ENCODE results near the gene ZCCHC12.

DNA sequence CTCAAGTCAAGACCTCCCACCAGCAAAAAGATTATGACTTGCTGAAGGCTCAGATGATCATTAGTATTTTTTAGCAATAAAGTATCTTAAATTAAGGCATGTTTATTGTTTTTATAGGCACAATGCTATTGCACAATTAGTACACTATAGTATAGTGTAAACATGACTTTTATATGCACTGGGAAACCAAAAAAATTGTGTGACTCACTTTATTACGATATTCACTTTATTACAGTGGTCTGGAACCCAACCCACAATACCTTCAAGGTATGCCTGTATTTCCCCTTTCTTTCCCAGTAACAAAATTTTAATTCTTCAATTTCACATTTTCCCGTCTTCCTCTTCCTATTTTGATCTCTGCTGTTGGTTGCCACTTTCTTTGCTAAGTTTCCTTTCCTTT is 37.7 kb downstream of the ZCCHC12 start:
- TF ChIP-seq, protein P1, sequence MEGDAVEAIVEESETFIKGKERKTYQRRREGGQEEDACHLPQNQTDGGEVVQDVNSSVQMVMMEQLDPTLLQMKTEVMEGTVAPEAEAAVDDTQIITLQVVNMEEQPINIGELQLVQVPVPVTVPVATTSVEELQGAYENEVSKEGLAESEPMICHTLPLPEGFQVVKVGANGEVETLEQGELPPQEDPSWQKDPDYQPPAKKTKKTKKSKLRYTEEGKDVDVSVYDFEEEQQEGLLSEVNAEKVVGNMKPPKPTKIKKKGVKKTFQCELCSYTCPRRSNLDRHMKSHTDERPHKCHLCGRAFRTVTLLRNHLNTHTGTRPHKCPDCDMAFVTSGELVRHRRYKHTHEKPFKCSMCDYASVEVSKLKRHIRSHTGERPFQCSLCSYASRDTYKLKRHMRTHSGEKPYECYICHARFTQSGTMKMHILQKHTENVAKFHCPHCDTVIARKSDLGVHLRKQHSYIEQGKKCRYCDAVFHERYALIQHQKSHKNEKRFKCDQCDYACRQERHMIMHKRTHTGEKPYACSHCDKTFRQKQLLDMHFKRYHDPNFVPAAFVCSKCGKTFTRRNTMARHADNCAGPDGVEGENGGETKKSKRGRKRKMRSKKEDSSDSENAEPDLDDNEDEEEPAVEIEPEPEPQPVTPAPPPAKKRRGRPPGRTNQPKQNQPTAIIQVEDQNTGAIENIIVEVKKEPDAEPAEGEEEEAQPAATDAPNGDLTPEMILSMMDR (IDR thresholded peaks at IDR 0.05) = no peak
- TF ChIP-seq RORB (CRISPR knock-in tag; IDR thresholded peaks at IDR 0.05) (no peak), FOXJ3 (CRISPR knock-in tag; IDR thresholded peaks at IDR 0.05; ENCODE audit: borderline replicate concordance) (no peak), MYBL2 (CRISPR knock-in tag; IDR thresholded peaks at IDR 0.05) (no peak), ELF4 (CRISPR knock-in tag; IDR thresholded peaks at IDR 0.05; ENCODE audit: low read depth) (no peak)
- TF ChIP-seq, protein P2, sequence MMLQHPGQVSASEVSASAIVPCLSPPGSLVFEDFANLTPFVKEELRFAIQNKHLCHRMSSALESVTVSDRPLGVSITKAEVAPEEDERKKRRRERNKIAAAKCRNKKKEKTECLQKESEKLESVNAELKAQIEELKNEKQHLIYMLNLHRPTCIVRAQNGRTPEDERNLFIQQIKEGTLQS (CRISPR knock-in tag; conservative IDR thresholded peaks at IDR 0.05) = no peak
- TF ChIP-seq, protein P3, sequence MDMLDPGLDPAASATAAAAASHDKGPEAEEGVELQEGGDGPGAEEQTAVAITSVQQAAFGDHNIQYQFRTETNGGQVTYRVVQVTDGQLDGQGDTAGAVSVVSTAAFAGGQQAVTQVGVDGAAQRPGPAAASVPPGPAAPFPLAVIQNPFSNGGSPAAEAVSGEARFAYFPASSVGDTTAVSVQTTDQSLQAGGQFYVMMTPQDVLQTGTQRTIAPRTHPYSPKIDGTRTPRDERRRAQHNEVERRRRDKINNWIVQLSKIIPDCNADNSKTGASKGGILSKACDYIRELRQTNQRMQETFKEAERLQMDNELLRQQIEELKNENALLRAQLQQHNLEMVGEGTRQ (CRISPR knock-in tag; IDR thresholded peaks at IDR 0.05) = no peak

All from WTC11 (cell line).